GM13976 (cell line): Measurements from ENCODE around the gene HBQ1.
"Not testable (repeated sequence)": the region's sequence is repeated elsewhere in the genome, so short reads cannot be mapped to it uniquely, and the experiment has no call there.

Source experiments
- DNase-seq: peaks from one replicate; pipeline ENCODE4 v3.0.0; 2012; ENCODE audit warnings: low spot score
- in situ Hi-C: fragments of 300-500 bp; cut with MboI; formaldehyde crosslinking; loops from one replicate; pipeline ENCODE4 v1.12.0; 2022; ENCODE audit warnings: low sequenced_read_pairs, mixed read lengths, inconsistent platforms; ENCODE audit not compliant: unreplicated experiment
- TF ChIP-seq, protein P1 (sequence below): IDR thresholded peaks from 2 replicates; pipeline ENCODE4 v1.5.1; 2012; ENCODE audit warnings: borderline replicate concordance, mild to moderate bottlenecking; ENCODE audit not compliant: insufficient read depth; ENCODE audit errors: extremely low read depth, missing control alignments, control extremely low read depth

The HBQ1 gene

DNA sequence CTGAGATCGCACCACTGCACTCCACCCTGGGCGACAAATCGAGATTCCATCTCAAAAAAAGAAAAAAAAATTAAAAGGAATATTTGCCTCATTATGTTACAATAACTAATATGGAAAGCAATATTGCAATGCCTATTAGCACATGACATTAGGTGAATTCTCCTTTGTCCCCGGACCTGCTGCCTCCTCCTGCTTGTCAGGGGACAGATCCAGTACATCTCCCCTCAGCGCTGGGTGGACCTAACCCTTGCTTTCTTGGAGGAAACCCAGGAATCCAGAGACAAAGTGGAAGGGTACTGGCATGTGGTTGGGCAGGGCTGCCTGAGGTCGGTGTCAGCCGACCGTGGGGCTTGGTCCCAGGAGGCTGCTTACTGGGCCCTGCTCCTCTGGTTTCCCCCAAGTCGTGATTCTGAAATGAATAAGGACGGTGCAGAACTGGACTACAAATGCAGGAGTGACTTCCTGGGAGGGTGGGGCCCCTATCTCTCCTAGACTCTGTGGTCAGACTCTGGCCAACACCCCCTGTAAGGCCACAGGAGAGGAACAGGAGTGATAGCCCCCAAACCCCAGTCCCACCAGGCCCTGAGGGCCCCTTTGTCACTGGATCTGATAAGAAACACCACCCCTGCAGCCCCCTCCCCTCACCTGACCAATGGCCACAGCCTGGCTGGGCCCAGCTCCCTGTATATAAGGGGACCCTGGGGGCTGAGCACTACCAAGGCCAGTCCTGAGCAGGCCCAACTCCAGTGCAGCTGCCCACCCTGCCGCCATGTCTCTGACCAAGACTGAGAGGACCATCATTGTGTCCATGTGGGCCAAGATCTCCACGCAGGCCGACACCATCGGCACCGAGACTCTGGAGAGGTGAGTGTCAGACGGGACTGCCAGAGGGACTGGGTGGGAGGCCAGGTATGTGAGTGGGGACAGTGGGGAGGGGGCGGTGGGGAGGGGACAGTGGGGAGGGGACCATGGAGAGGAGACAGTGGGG lies 27.8 kb upstream of the HBQ1 start, which contains the start of gene HBZ:
TSS of gene HBZ (plus strand) at position 504 of the 988 bp plus-strand sequence. CDS start at position 770, 266 bp downstream.
- peak; percentile 19 for DNase-seq
- in situ Hi-C loops = no loop called here
- TF ChIP-seq, protein P1, sequence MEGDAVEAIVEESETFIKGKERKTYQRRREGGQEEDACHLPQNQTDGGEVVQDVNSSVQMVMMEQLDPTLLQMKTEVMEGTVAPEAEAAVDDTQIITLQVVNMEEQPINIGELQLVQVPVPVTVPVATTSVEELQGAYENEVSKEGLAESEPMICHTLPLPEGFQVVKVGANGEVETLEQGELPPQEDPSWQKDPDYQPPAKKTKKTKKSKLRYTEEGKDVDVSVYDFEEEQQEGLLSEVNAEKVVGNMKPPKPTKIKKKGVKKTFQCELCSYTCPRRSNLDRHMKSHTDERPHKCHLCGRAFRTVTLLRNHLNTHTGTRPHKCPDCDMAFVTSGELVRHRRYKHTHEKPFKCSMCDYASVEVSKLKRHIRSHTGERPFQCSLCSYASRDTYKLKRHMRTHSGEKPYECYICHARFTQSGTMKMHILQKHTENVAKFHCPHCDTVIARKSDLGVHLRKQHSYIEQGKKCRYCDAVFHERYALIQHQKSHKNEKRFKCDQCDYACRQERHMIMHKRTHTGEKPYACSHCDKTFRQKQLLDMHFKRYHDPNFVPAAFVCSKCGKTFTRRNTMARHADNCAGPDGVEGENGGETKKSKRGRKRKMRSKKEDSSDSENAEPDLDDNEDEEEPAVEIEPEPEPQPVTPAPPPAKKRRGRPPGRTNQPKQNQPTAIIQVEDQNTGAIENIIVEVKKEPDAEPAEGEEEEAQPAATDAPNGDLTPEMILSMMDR = no peak

DNA sequence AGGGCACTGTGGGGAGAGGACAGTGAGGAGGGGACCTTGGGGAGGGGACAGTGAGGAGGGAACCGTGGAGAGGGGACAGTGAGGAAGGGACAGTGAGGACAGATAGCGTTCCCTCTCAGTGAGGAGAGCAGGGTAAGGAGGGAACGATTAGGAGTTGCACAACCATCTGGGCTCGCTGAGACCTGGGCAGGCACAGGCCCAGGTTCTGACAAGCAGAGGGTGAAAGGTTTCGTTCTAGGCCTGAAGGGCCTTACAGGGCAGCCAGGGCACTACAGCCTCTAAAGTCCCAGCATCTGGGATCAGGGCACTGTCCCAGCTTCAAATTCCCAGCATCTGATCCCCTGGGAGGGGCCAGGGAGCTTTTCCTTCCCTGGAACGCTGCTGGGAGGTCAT lies 27.1 kb upstream of the HBQ1 start:
- DNase-seq, in situ Hi-C loops: not testable (repeated sequence)

DNA sequence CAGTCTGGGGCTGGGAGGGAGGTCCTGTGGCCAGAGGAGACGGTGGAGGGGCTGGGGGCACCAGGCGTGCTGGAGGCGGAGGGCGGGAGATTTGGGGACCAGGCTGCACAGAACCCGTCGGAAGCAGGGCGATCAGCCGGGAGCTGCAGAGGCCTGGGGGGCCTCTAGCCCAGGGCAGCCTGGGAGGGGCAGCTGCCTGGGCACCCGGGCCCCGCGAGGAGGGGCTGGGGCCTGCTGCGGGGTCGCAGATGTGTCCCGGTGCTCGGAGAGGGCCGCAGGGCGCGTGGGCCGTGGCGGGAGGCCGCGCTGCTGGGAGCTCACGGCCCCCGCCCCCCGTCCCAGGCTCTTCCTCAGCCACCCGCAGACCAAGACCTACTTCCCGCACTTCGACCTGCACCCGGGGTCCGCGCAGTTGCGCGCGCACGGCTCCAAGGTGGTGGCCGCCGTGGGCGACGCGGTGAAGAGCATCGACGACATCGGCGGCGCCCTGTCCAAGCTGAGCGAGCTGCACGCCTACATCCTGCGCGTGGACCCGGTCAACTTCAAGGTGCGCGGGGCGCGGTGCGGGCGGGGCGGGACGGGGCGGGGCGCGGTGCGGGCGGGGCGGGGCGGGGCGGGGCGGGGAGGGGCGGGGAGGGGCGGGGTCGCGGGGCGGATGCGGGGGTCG lies 26.6 kb upstream of the HBQ1 start:
- in situ Hi-C loops, DNase-seq: not testable (repeated sequence)

DNA sequence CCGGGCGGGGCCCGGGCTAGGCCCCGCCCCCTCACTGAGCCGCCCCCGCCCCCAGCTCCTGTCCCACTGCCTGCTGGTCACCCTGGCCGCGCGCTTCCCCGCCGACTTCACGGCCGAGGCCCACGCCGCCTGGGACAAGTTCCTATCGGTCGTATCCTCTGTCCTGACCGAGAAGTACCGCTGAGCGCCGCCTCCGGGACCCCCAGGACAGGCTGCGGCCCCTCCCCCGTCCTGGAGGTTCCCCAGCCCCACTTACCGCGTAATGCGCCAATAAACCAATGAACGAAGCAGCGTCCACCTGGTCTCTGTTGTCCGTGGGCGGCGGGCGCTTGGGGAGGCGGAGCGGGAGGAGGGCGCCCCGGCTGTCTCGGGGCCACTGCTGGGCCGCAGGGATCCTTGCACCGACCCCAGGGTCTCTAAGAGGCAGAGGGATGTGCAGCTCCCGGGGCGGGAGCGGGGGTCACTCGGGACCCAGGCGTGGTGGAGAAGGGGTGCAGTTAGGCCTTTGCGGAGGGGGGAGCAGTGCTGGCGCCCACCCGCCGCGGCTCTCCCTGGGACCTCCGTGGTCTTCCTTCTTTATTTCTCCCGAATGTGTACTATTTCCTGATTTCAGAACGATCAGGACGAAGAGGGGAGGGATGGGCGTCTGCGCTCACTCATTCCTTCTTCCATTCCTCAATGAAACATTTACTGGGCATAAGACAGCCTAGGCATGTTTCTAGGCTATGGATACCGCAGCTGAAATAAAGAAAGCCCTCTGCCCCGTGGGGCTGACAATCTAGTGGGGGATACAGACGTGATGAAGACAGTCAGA lies 25.8 kb upstream of the HBQ1 start:
- peak; percentile 80 for DNase-seq
- TF ChIP-seq, protein P1 = no peak
- in situ Hi-C loops = no loop called here

DNA sequence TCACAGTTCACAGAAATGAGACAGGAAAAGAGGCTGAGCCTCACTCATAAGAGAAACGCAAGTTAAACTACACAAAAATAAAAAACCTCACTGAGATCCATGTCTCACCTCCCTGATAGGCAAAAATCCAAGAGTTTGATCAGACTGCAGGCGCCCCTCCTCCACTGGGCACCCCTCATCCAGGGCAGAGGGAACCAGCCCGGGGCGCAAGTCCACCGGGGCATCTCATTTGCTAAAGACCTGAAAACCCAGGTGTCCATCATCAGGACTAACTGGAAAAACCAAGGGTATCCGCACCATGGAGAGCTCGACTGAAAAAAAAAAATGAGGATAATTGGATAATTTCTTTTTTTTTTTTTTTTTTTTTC lies 25.2 kb upstream of the HBQ1 start:
- no peak for DNase-seq
- TF ChIP-seq, protein P1 = no peak
- in situ Hi-C loops = no loop called here

DNA sequence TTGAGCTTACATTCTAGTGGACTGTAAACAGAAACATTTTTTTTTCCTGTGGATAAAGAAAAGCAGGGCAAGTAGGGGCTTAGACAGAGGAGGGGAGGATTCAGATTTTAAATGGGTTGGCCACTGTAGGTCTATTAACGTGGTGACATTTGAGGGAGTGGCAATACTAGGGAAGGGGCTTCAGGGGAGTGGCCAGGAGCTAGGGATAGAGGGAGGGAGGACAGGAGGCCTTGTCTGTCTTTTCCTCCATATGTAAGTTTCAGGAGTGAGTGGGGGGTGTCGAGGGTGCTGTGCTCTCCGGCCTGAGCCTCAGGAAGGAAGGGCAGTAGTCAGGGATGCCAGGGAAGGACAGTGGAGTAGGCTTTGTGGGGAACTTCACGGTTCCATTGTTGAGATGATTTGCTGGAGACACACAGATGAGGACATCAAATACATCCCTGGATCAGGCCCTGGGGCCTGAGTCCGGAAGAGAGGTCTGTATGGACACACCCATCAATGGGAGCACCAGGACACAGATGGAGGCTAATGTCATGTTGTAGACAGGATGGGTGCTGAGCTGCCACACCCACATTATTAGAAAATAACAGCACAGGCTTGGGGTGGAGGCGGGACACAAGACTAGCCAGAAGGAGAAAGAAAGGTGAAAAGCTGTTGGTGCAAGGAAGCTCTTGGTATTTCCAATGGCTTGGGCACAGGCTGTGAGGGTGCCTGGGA lies 21.0 kb upstream of the HBQ1 start:
- in situ Hi-C loops = no loop called here
- DNase-seq = no peak
- TF ChIP-seq, protein P1 = no peak

DNA sequence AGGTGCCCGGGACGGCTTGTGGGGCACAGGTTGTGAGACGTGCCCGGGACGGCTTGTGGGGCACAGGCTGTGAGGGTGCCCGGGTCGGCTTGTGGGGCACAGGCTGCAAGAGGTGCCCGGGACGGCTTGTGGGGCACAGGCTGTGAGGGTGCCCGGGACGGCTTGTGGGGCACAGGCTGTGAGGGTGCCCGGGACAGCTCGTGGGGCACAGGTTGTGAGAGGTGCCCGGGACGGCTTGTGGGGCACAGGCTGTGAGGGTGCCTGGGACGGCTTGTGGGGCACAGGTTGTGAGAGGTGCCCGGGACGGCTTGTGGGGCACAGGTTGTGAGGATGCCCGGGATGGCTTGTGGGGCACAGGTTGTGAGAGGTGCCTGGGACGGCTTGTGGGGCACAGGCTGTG lies 20.0 kb upstream of the HBQ1 start:
- DNase-seq, in situ Hi-C loops: not testable (repeated sequence)
